Measurements from ENCODE around the gene MYPN.
"Not testable (repeated sequence)": the region's sequence is repeated elsewhere in the genome, so short reads cannot be mapped to it uniquely, and the experiment has no call there.

The MYPN gene

GRCh38 chr10:68139448-68140272, 30.4 kb downstream of the MYPN start:
- peaks cover 18% of the 10 kb centered on the region for H3K4me1 ChIP-seq (ENCODE audit: control insufficient read depth, insufficient read depth, low read length)
- no peak overlapping the region for H3K4me3 ChIP-seq (ENCODE audit: low read length)
- H3K9ac ChIP-seq (ENCODE audit: low read length) = no peak overlapping the region
- no peaks in the 10 kb centered on the region for H3K9me3 ChIP-seq (ENCODE audit: control insufficient read depth, low read length)
- no peaks in the 10 kb centered on the region for H3K36me3 ChIP-seq (ENCODE audit: control insufficient read depth, insufficient read depth, low read length)
- H3K27me3 ChIP-seq (ENCODE audit: control insufficient read depth, insufficient read depth, low read length) = no peaks in the 10 kb centered on the region

- H3K9me3 ChIP-seq (ENCODE audit: control insufficient read depth, low read length) = no peaks in the 10 kb centered on the region
- H3K4me1 ChIP-seq (ENCODE audit: control insufficient read depth, insufficient read depth, low read length) = peaks cover 6% of the 10 kb centered on the region
- no peaks in the 10 kb centered on the region for H3K36me3 ChIP-seq (ENCODE audit: control insufficient read depth, insufficient read depth, low read length)
- H3K4me3 ChIP-seq (ENCODE audit: low read length) = no peak overlapping the region
- H3K9ac ChIP-seq (ENCODE audit: low read length) = no peak overlapping the region
- H3K27me3 ChIP-seq (ENCODE audit: control insufficient read depth, insufficient read depth, low read length) = no peaks in the 10 kb centered on the region
These were observed 33.5 kb downstream of the MYPN start for GRCh38 chr10:68142761-68143160.

- H3K4me1 ChIP-seq (ENCODE audit: control insufficient read depth, insufficient read depth, low read length) = peaks cover 6% of the 10 kb centered on the region
- H3K36me3 ChIP-seq (ENCODE audit: control insufficient read depth, insufficient read depth, low read length) = no peaks in the 10 kb centered on the region
- no peak overlapping the region for H3K4me3 ChIP-seq (ENCODE audit: low read length)
- H3K27me3 ChIP-seq (ENCODE audit: control insufficient read depth, insufficient read depth, low read length) = no peaks in the 10 kb centered on the region
- no peaks in the 10 kb centered on the region for H3K9me3 ChIP-seq (ENCODE audit: control insufficient read depth, low read length)
- H3K9ac ChIP-seq (ENCODE audit: low read length) = no peak overlapping the region
These were observed 35.4 kb downstream of the MYPN start for GRCh38 chr10:68144709-68145108.

GRCh38 chr10:68145705-68146104, 36.4 kb downstream of the MYPN start:
- H3K27me3 ChIP-seq (ENCODE audit: control insufficient read depth, insufficient read depth, low read length) = no peaks in the 10 kb centered on the region
- no peaks in the 10 kb centered on the region for H3K36me3 ChIP-seq (ENCODE audit: control insufficient read depth, insufficient read depth, low read length)
- no peak overlapping the region for H3K9ac ChIP-seq (ENCODE audit: low read length)
- H3K4me1 ChIP-seq (ENCODE audit: control insufficient read depth, insufficient read depth, low read length) = peaks cover 6% of the 10 kb centered on the region
- H3K9me3 ChIP-seq (ENCODE audit: control insufficient read depth, low read length) = no peaks in the 10 kb centered on the region
- H3K4me3 ChIP-seq (ENCODE audit: low read length) = no peak overlapping the region

GRCh38 chr10:68146133-68146532, 36.8 kb downstream of the MYPN start:
- Histone ChIP-seq H3K9me3 (ENCODE audit: control insufficient read depth, low read length) (no peaks in the 10 kb centered on the region), H3K27me3 (ENCODE audit: control insufficient read depth, insufficient read depth, low read length) (no peaks in the 10 kb centered on the region), H3K4me3 (ENCODE audit: low read length) (no peak overlapping the region), H3K9ac (ENCODE audit: low read length) (no peak overlapping the region), H3K36me3 (ENCODE audit: control insufficient read depth, insufficient read depth, low read length) (no peaks in the 10 kb centered on the region), H3K4me1 (ENCODE audit: control insufficient read depth, insufficient read depth, low read length) (peaks cover 6% of the 10 kb centered on the region)

- no peak overlapping the region for H3K9ac ChIP-seq (ENCODE audit: low read length)
- no peaks in the 10 kb centered on the region for H3K9me3 ChIP-seq (ENCODE audit: control insufficient read depth, low read length)
- no peak overlapping the region for H3K4me3 ChIP-seq (ENCODE audit: low read length)
- H3K4me1 ChIP-seq (ENCODE audit: control insufficient read depth, insufficient read depth, low read length) = peaks cover 15% of the 10 kb centered on the region
- no peaks in the 10 kb centered on the region for H3K36me3 ChIP-seq (ENCODE audit: control insufficient read depth, insufficient read depth, low read length)
- H3K27me3 ChIP-seq (ENCODE audit: control insufficient read depth, insufficient read depth, low read length) = no peaks in the 10 kb centered on the region
These were observed 42.2 kb downstream of the MYPN start for GRCh38 chr10:68151453-68151852.

- Histone ChIP-seq H3K9ac (ENCODE audit: low read length) (no peak overlapping the region), H3K4me3 (ENCODE audit: low read length) (no peak overlapping the region)
These were observed 44.4 kb downstream of the MYPN start for GRCh38 chr10:68153473-68154210.

GRCh38 chr10:68154211-68154497, 44.9 kb downstream of the MYPN start:
- H3K36me3 ChIP-seq (ENCODE audit: control insufficient read depth, insufficient read depth, low read length) = no peaks in the 10 kb centered on the region
- peaks cover 15% of the 10 kb centered on the region for H3K4me1 ChIP-seq (ENCODE audit: control insufficient read depth, insufficient read depth, low read length)
- H3K9ac ChIP-seq (ENCODE audit: low read length) = no peak overlapping the region
- H3K9me3 ChIP-seq (ENCODE audit: control insufficient read depth, low read length) = no peaks in the 10 kb centered on the region
- H3K27me3 ChIP-seq (ENCODE audit: control insufficient read depth, insufficient read depth, low read length) = no peaks in the 10 kb centered on the region
- no peak overlapping the region for H3K4me3 ChIP-seq (ENCODE audit: low read length)

More at GRCh38 chr10:68153473-68154210, 44.4 kb downstream of the MYPN start:
- Histone ChIP-seq H3K9me3 (ENCODE audit: control insufficient read depth, low read length) (no peaks in the 10 kb centered on the region), H3K36me3 (ENCODE audit: control insufficient read depth, insufficient read depth, low read length) (no peaks in the 10 kb centered on the region), H3K4me1 (ENCODE audit: control insufficient read depth, insufficient read depth, low read length) (peaks cover 15% of the 10 kb centered on the region), H3K27me3 (ENCODE audit: control insufficient read depth, insufficient read depth, low read length) (no peaks in the 10 kb centered on the region)

GRCh38 chr10:68155615-68156210, 46.4 kb downstream of the MYPN start:
- H3K36me3 ChIP-seq (ENCODE audit: control insufficient read depth, insufficient read depth, low read length) = no peaks in the 10 kb centered on the region
- no peak overlapping the region for H3K4me3 ChIP-seq (ENCODE audit: low read length)
- no peak overlapping the region for H3K9ac ChIP-seq (ENCODE audit: low read length)
- H3K4me1 ChIP-seq (ENCODE audit: control insufficient read depth, insufficient read depth, low read length) = peaks cover 15% of the 10 kb centered on the region
- no peaks in the 10 kb centered on the region for H3K9me3 ChIP-seq (ENCODE audit: control insufficient read depth, low read length)
- no peaks in the 10 kb centered on the region for H3K27me3 ChIP-seq (ENCODE audit: control insufficient read depth, insufficient read depth, low read length)

- H3K4me1 ChIP-seq (ENCODE audit: control insufficient read depth, insufficient read depth, low read length) = peaks cover 15% of the 10 kb centered on the region
- H3K9ac ChIP-seq (ENCODE audit: low read length) = no peak overlapping the region
- no peaks in the 10 kb centered on the region for H3K27me3 ChIP-seq (ENCODE audit: control insufficient read depth, insufficient read depth, low read length)
- no peaks in the 10 kb centered on the region for H3K9me3 ChIP-seq (ENCODE audit: control insufficient read depth, low read length)
- H3K36me3 ChIP-seq (ENCODE audit: control insufficient read depth, insufficient read depth, low read length) = no peaks in the 10 kb centered on the region
- H3K4me3 ChIP-seq (ENCODE audit: low read length) = no peak overlapping the region
These were observed 47.3 kb downstream of the MYPN start for GRCh38 chr10:68156373-68157185.

GRCh38 chr10:68157522-68157921, 48.2 kb downstream of the MYPN start:
- peaks cover 15% of the 10 kb centered on the region for H3K4me1 ChIP-seq (ENCODE audit: control insufficient read depth, insufficient read depth, low read length)
- H3K4me3 ChIP-seq (ENCODE audit: low read length); H3K27me3 ChIP-seq (ENCODE audit: control insufficient read depth, insufficient read depth, low read length); H3K9me3 ChIP-seq (ENCODE audit: control insufficient read depth, low read length); H3K36me3 ChIP-seq (ENCODE audit: control insufficient read depth, insufficient read depth, low read length); H3K9ac ChIP-seq (ENCODE audit: low read length): not testable (repeated sequence)
